HepG2 (cell line): ENCODE measurements around the gene CD96.

Experiments
- HMG20A ChIP-seq: IDR thresholded peaks from 2 replicates; pipeline ENCODE4 v1.6.1; 2016; ENCODE audit warnings: borderline replicate concordance
- ZBTB39 ChIP-seq: sonication (generic); formaldehyde crosslinking; IDR thresholded peaks from 2 replicates; pipeline ENCODE4 v1.5.0; 2020; ENCODE audit warnings: missing genetic modification reagents
- ZSCAN22 ChIP-seq: sonication (generic); formaldehyde crosslinking; IDR thresholded peaks from 2 replicates; pipeline ENCODE4 v1.4.0; 2020; ENCODE audit warnings: mild to moderate bottlenecking, missing genetic modification reagents

GRCh38 chr3:111601810-111602209 is 59.8 kb downstream of the CD96 start:
- TF ChIP-seq ZSCAN22 (no peak), ZBTB39 (CRISPR knock-in tag) (no peak), HMG20A (CRISPR knock-in tag) (no peak)
